Mononuclear cell (primary cell): ENCODE results near the gene SMLR1. TPM values are rescaled to one million over a fixed set of nuclear protein-coding genes. Genes with fewer than 3 reads are reported as not detected.

ENCODE experiments used
- H3K27me3 ChIP-seq: 2 replicates; pipeline ENCODE4 v1.6.0; 2011; ENCODE audit warnings: low read length, control low read depth; ENCODE audit not compliant: insufficient read depth
- H3K4me1 ChIP-seq: 2 replicates; pipeline ENCODE4 v1.5.1; 2011; ENCODE audit warnings: mild to moderate bottlenecking, low read length, control low read depth; ENCODE audit not compliant: insufficient read depth
- H3K4me3 ChIP-seq: 2 replicates; pipeline ENCODE4 v1.5.1; 2011; ENCODE audit warnings: mild to moderate bottlenecking, low read length, moderate library complexity
- H3K9me3 ChIP-seq: 2 replicates; pipeline ENCODE4 v1.5.1; 2011; ENCODE audit warnings: low read depth, mild to moderate bottlenecking, control low read depth, low read length
- total RNA-seq: library from RNA; depleted of rRNA; stranded (reverse); fragments of >200 nt; gene quantifications from one replicate; pipeline ENCODE4 v1.2.3, GENCODE V29; 2012

Gene SMLR1
- total RNA-seq, 1 donor: not detected

GRCh38 chr6:130858054-130858453, 30.8 kb downstream of the SMLR1 start:
- Histone ChIP-seq H3K27me3 (no peaks in the 10 kb centered on the region), H3K4me1 (no peaks in the 10 kb centered on the region), H3K9me3 (no peaks in the 10 kb centered on the region), H3K4me3 (no peak overlapping the region)

GRCh38 chr6:130858498-130859160, 31.4 kb downstream of the SMLR1 start:
- no peaks in the 10 kb centered on the region for H3K27me3 ChIP-seq
- H3K4me1 ChIP-seq: no peaks in the 10 kb centered on the region
- no peaks in the 10 kb centered on the region for H3K9me3 ChIP-seq
- no peak overlapping the region for H3K4me3 ChIP-seq

DNA sequence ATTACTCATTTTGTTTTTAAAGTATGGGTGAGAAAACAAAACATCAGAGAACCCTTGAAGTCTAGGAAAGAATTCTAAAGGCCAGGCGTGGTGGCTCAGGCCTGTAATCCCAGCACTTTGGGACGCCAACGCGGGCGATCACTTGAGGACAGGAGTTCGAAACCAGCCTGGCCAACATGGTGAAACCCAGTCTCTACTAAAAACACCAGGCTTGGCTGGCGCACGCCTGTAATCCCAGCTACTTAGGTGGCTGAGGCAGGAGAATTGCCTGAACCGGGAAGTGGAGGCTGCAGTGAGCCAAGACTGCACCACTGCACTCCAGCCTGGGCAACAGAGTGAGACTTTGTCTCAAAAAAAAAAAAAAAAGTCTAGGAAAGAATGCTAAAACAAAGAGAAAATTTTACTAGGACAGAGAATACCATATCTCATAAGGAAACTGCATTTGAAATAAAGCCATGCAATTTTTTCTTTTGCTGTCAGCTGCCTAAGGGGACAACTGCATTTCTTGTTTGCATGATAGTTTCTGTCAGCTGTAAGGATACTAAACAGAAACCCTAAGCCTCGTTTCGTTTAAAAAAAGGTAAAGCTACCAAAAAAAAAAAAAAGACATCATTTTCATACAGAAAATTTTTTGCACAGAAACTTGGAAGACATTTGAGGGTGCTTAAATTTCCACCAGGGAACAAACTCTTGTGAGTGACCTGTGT, 32.1 kb downstream of the SMLR1 start:
- H3K4me3 ChIP-seq: no peak overlapping the region
- no peaks in the 10 kb centered on the region for H3K4me1 ChIP-seq

DNA sequence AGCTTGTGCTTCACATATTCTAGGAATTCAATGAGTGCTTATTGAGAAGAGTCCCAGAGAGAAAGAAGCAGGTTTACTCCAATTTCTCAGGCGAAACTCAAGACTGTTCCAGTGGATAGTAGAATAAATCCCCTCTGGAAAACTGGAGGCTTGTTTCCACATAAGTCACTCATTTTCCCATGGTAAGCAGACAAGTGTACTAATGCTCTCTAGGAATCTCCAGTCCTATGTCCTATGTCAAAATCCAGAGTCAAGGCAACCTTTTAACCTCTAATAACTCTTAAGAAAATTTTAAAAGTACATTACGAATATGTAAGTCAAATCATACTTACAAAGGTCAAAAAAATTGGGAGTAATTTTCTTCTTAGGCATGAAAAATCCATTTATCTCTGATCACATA, 35.2 kb downstream of the SMLR1 start:
- H3K4me1 ChIP-seq: no peaks in the 10 kb centered on the region
- H3K9me3 ChIP-seq: no peaks in the 10 kb centered on the region
- H3K27me3 ChIP-seq: no peaks in the 10 kb centered on the region
- no peak overlapping the region for H3K4me3 ChIP-seq

More for the DNA sequence above, 32.1 kb downstream of the SMLR1 start:
- Histone ChIP-seq H3K27me3 (no peaks in the 10 kb centered on the region), H3K9me3 (no peaks in the 10 kb centered on the region)

- no peaks in the 10 kb centered on the region for H3K4me1 ChIP-seq
- H3K27me3 ChIP-seq: no peaks in the 10 kb centered on the region
- H3K9me3 ChIP-seq: no peaks in the 10 kb centered on the region
- H3K4me3 ChIP-seq: no peak overlapping the region
These were observed 36.4 kb downstream of the SMLR1 start for GRCh38 chr6:130863415-130864230.

GRCh38 chr6:130864344-130864743, 37.1 kb downstream of the SMLR1 start:
- Histone ChIP-seq H3K4me3 (no peak overlapping the region), H3K9me3 (no peaks in the 10 kb centered on the region), H3K27me3 (no peaks in the 10 kb centered on the region), H3K4me1 (no peaks in the 10 kb centered on the region)

- H3K27me3 ChIP-seq: no peaks in the 10 kb centered on the region
These were observed 38.6 kb downstream of the SMLR1 start for GRCh38 chr6:130865793-130866192.

GRCh38 chr6:130869681-130870080, 42.5 kb downstream of the SMLR1 start:
- H3K4me1 ChIP-seq: no peaks in the 10 kb centered on the region
- H3K27me3 ChIP-seq: no peaks in the 10 kb centered on the region
- no peak overlapping the region for H3K4me3 ChIP-seq
- H3K9me3 ChIP-seq: no peaks in the 10 kb centered on the region

More at GRCh38 chr6:130865793-130866192, 38.6 kb downstream of the SMLR1 start:
- Histone ChIP-seq H3K4me1 (no peaks in the 10 kb centered on the region), H3K4me3 (no peak overlapping the region), H3K9me3 (no peaks in the 10 kb centered on the region)

GRCh38 chr6:130870179-130870880, 43.1 kb downstream of the SMLR1 start:
- Histone ChIP-seq H3K9me3 (no peaks in the 10 kb centered on the region), H3K4me1 (no peaks in the 10 kb centered on the region), H3K4me3 (no peak overlapping the region), H3K27me3 (no peaks in the 10 kb centered on the region)

DNA sequence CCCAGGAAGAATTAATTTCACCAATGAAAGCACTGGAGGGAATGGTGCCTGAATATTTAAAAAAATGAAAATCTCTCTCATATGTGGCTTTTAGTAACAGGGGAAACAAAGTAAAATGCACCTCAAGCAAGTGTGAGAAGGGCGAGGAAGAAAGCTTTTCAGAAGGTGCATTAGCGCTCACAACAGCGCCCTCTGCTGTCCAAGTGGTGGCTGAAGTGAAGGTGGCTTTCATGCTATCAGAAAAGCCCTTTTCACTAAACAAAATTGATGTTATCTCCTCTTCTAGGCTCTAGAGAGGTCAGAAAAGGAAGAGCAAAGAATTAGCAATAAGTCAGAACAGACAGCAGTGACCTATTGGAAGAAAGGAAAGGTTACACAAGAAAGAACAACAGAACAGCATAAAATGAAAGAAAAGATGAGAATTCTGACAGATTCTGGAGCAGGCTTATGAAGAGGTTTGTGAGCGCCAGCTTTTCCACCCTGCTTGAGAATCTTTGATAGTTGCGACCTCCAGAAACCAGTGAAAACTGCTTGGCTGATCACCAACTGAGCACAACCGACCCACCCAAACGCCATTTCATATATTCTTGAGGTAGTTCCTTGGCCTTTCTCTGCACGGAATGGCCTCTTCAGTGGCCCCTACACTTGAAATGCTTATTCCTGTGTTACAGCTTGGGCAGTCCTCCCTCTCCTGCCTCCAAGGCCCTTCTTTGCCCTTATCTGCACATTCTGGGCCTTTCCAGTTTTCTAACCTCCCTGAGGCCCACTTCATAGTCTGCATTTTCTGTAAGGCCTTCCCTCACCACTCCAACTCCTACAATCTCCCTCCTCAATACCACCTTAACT, 45.3 kb downstream of the SMLR1 start:
- Histone ChIP-seq H3K9me3 (no peaks in the 10 kb centered on the region), H3K27me3 (no peaks in the 10 kb centered on the region), H3K4me3 (no peak overlapping the region), H3K4me1 (no peaks in the 10 kb centered on the region)

DNA sequence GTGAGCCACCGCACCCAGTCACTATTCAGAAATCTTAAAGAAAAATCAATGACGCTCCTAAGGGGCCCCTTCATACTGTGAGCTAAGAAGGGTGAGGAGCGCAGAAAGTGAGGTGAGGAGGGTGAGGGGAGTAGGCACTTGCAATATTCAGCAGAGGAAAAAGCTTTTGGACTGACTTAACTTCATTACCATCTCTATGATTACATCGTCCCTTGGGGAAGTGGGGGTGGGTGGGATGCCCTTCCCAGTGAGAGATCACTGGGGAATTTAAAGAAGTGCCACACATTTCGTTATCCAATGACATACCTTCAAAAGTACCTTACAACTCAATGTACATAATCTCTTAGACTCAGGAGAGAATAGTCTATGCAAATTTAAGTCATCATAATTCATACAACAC, 46.5 kb downstream of the SMLR1 start:
- no peak overlapping the region for H3K4me3 ChIP-seq
- no peaks in the 10 kb centered on the region for H3K27me3 ChIP-seq
- no peaks in the 10 kb centered on the region for H3K9me3 ChIP-seq
- no peaks in the 10 kb centered on the region for H3K4me1 ChIP-seq

DNA sequence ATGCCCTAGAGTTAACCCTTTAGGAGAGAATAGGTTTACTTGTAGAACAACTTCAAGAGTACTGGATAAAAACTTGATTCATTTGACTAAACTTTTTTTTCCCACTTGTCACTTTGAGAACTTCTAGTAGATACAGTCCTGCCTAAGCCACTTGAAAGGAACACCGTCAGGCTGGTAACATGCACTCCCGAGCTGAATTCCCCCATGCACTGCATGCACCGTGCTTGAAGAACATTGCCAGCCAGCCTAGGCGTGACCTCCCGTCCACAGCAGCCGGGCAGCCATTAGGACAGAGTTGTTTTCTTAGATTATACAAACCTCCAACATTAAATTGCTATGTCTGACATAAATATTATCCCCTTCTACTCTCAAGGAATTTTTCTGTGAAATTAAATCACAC, 52.6 kb downstream of the SMLR1 start:
- Histone ChIP-seq H3K9me3 (no peaks in the 10 kb centered on the region), H3K4me3 (no peak overlapping the region), H3K4me1 (no peaks in the 10 kb centered on the region), H3K27me3 (no peaks in the 10 kb centered on the region)

- no peaks in the 10 kb centered on the region for H3K4me1 ChIP-seq
- H3K4me3 ChIP-seq: no peak overlapping the region
- no peaks in the 10 kb centered on the region for H3K27me3 ChIP-seq
- H3K9me3 ChIP-seq: no peaks in the 10 kb centered on the region
These were observed 55.2 kb downstream of the SMLR1 start for GRCh38 chr6:130882370-130882769.
